Epithelial cell of esophagus (primary cell): ENCODE data around the gene MAGI2.

Experiments
- DNase-seq: peaks from one replicate; pipeline ENCODE4 v3.0.0; 2010; ENCODE audit warnings: low read depth
- H3K4me3 ChIP-seq: 2 replicates; pipeline ENCODE4 v1.5.1; 2011; ENCODE audit warnings: mild to moderate bottlenecking, low read length, control low read depth
- CTCF ChIP-seq: IDR thresholded peaks from 2 replicates; pipeline ENCODE4 v1.5.1; 2011; ENCODE audit warnings: low read depth, mild to moderate bottlenecking, low read length, control low read depth, inconsistent platforms; ENCODE audit not compliant: insufficient read depth; ENCODE audit errors: missing control alignments

MAGI2 gene

GRCh38 chr7:78189762-78190161 is 1263.7 kb downstream of the MAGI2 start:
- DNase-seq, result no peak
- no peak overlapping the region for H3K4me3 ChIP-seq
- TF ChIP-seq CTCF, result no peak

- TF ChIP-seq CTCF, result no peak
- DNase-seq, result no peak
- no peak overlapping the region for H3K4me3 ChIP-seq
These were observed 1268.2 kb downstream of the MAGI2 start for GRCh38 chr7:78185149-78185745.

- DNase-seq, result no peak
- no peak for TF ChIP-seq CTCF
These were observed 1269.2 kb downstream of the MAGI2 start for GRCh38 chr7:78184299-78184698.

GRCh38 chr7:78179827-78180477 is 1273.5 kb downstream of the MAGI2 start:
- no peak for TF ChIP-seq CTCF
- peak; percentile 11 for DNase-seq
- no peak overlapping the region for H3K4me3 ChIP-seq

More at GRCh38 chr7:78184299-78184698, 1269.2 kb downstream of the MAGI2 start:
- no peak overlapping the region for H3K4me3 ChIP-seq

GRCh38 chr7:78179211-78179610 is 1274.3 kb downstream of the MAGI2 start:
- no peak for TF ChIP-seq CTCF

GRCh38 chr7:78178319-78178718 is 1275.1 kb downstream of the MAGI2 start:
- no peak for TF ChIP-seq CTCF
- H3K4me3 ChIP-seq, result no peak overlapping the region
- DNase-seq, result no peak

More at GRCh38 chr7:78179211-78179610, 1274.3 kb downstream of the MAGI2 start:
- H3K4me3 ChIP-seq, result no peak overlapping the region
- DNase-seq, result no peak

- no peak for TF ChIP-seq CTCF
- no peak overlapping the region for H3K4me3 ChIP-seq
- DNase-seq, result no peak
These were observed 1277.3 kb downstream of the MAGI2 start for GRCh38 chr7:78176171-78176570.
